ENCODE data around the gene PTPRJ.

PTPRJ gene

GRCh38 chr11:47969401-47969800 is 11.0 kb upstream of the PTPRJ start:
- DNase-seq: no peak

DNA sequence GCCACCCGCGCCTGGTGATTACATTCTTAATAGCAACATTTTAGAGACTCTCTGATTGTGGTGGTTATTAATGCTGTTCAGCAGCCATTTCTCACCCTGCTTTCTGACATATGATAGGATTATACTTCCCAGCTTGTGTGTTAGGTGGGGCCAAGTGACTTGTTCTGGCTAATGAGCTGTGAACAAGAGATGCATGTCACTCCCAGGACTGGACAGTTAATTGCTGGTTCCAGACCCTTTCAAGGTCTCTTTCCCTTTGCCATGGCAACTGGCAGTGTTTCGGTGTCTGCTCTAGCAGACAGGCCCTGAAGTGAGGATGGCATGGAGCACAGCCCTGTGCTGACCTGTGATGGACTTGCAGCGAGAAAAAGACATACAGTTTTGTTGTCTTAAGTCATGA is 8.9 kb upstream of the PTPRJ start:
- no peak for DNase-seq

GRCh38 chr11:47973173-47973572 is 7.2 kb upstream of the PTPRJ start:
- no peak for DNase-seq

DNA sequence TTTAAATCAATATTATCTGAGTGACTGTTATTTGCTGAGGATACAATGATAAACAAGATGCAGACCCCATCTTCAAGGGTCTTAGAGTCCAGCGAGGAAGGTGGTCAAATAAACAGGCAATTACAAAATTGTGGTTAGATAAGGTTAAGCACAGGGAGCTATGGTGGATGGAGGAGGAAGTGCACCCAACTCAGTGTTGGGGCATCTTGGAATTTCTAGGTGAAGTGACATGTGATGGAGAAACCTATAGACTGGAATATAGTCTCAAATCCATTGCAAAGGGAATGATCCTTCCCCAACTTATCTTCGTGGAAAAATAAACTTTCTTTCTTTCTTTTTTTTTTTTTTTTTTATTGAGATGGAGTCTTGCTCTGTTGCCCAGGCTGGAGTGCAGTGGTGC is 3.4 kb upstream of the PTPRJ start:
- no peak for DNase-seq

- no peak for DNase-seq
Observed at GRCh38 chr11:47977623-47978022, 2.7 kb upstream of the PTPRJ start.

DNA sequence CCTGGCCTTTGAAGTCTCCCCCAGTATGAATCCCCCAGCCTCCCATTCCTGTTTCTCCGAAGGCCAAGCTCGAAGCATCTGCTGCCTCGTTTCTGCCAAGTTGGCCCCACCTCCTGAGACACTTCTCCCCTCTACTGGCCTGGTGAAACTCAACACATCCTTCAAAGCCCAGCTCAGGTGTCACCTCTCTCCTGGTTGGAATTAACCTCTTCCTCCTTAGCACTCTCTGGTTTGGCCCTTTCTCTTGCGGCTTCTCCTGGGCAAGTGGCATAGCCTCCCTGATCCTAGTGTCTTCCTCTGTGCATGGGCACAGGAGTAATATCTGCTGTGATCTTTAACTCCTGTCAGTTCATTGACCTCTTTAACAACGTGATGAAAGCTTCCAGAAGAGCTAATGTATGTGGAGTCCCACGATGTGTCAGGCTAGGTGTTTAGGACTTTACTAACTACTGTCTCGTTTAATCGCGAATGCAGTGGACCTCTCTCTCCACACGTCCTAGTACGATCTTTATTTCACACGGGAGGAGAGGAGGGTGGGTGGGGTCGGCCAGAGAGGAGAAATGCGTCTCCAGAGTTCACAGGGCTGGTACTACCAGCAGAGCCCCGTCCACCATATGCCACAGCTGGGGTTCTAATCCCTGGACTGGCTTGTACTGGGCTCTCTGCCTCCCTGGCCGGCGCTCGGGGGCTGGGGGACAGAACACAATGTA is 826 bp upstream of the PTPRJ start:
- no peak for DNase-seq

GRCh38 chr11:47980907-47981621 is 705 bp downstream of the PTPRJ start:
- DNase-seq: peak; percentile 54

DNA sequence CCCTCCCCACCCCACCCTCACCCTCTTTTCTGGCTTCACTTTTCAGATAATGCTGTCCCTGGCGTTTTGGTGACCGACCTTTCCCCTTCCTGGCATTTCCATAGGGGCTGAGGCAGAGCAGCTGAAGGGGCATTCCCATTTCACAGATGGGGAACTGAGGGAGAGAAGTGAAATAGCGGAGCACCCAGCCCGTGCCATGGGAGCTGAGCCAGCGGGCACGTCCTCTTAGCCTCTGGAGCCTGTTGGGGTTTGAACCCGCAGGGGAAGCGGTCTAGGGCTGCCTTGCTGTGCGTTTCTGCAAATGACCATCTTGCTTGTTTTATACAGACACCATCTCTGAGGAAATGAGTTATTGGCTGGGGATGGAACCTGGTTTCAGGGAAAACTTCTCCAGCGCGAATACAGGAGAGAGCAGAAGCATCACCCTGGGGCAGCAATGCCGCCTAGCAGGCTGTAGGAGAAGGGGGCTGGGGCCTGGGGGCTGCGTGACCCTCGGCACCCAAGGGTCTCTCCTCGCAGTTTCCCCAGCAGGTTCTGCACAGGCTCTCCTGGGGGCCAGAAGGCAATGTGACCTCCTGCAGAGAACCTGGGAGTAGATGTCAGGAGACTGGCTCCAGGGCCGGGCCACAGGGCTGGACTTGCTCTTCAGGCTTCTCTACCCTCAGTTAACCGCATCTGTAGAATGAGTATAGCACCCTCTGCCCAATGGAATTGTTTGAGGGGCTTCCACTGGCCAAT is 1.5 kb downstream of the PTPRJ start:
- DNase-seq: peak; percentile 51

DNA sequence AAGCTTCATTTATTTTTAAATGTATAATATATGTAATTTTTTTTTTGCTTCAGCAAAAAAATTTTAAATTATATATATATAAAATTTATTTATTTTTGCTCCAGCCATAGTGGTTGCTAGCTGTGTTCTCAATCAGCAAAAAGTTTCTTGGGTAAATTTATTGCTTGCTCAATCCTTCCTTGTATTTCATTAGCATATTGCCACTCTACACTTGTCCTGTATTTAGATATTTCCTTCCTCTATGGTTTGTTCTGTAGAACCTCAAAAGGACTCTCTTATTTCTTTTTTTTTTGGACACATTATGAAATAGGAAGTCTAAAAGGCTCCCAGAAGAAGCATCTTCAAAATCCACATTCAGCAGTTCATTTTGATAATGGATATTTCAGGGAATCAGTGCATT is 2.3 kb downstream of the PTPRJ start:
- no peak for DNase-seq

DNA sequence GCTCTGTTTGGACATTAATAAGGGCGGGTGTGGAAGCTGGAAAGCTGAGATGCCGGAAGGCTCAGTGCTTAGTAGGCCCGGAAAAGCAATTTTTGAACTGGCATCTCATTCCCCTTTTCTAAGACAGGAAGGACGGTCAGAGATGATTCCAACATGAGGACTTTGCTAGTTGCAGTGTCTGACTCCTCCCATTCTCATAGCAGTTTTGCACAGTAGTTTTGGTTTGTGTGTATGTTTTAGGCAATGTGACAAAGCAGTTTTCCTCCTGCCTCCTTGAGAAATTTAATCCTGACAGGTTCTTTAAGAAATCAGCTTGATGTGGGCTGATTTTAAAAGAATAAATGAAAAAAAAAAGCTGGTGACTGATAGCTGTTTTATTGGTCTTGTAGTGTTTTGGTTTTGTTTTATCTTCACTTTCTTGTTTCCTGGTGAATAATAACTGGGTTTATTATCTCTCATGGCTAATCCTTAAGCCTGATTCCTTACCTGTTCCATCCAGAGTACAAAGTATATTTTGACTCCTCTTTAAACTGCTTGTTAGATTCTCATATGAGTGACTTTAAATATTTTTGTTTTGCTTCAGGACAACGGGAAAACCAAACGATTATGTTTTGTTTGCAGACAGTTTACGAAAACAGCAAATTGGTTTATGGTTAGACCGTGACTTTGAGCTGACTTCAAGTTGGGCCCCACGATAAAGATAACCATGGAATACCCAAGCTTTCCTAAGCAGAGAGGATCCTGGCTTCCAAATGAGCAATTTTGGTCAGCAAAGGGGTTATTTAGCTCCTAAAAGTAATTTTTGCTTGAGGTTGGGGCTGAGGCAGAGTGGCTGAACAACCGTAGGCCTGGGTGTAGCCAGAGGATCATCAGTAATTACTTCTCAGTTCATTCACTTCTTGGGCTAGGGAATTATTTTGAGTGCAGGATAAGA is 3.4 kb downstream of the PTPRJ start:
- no peak for DNase-seq

DNA sequence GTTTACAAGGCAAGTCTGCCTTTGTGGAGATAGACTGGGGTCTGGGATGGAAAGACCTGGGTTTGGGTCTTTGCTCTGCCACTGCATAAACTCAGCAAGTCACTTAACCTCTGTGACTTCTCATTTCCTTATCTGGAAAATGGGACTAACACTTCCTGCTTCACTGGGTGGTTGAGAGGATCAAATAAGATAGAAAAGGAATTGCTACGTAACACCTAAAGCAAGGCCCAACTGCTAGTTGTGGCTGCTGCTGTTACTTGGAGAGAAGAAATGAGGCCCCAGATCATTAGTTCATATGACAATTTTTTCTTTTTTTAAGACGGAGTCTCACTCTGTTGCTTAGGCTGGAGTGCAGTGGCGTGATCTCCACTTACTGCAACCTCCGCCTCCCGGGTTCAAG is 5.9 kb downstream of the PTPRJ start:
- DNase-seq: no peak

DNA sequence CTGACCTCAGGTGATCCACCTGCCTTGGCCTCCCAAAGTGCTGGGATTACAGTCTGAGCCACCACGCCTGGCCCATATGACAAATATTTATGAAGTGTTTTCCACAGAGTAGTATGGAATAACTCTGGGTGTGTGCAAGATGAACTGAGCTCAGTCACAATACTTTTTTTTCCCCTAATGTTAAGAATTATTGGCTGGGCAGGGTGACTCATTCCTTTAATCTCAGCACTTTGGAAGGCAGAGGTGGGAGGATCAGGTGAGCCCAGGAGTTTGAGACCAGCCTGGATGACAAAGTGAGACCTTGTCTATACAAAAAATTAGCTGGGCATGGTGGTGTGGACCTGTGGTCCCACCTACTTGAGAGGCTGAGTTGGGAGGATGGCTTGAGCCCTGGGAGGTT is 6.4 kb downstream of the PTPRJ start:
- no peak for DNase-seq

- no peak for DNase-seq
Observed at GRCh38 chr11:47987310-47987709, 7.0 kb downstream of the PTPRJ start.

DNA sequence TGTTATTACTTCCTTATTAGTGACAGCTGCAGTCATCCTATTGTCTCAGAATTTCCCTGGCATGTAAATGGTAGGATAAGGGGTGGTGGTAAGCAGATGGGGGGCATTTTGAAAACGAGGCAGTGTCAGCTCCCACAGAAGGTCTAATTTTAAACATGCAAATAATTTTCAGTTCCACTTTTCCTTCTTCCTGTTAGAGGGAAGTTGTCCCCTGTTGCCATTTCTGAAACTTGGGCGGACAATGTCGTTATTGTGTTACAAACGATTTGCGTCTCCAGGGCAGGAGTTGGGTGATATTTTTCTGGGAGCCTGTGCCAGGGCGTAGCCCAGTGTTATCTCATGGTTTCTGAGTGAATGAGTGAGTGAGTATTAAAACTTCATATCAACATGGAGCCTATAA is 7.4 kb downstream of the PTPRJ start:
- no peak for DNase-seq

- no peak for DNase-seq
Observed at GRCh38 chr11:47989779-47990178, 9.4 kb downstream of the PTPRJ start.

- no peak for DNase-seq
Observed at GRCh38 chr11:47991266-47991830, 11.0 kb downstream of the PTPRJ start.

- no peak for DNase-seq
Observed at GRCh38 chr11:47991894-47992293, 11.5 kb downstream of the PTPRJ start.

GRCh38 chr11:47992959-47993820 is 12.8 kb downstream of the PTPRJ start:
- no peak for DNase-seq

DNA sequence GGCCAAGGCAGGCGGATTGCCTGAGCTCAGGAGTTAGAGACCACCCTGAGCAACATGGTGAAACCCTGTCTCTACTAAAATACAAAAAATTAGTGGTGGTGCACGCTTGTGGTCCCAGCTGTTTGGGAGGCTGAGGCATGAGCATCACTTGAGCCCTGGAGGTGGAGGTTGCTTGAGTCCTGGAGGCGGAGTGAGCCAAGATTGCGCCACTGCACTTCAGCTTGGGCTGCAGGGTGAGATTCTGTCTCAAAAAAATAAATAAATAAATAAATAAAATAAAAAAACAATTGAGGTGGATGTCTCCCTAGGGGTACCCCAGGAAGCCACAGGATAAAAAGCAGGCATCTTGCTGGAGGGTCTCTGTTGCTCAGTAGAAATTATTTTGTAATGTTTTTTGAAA is 14.1 kb downstream of the PTPRJ start:
- DNase-seq: no peak

DNA sequence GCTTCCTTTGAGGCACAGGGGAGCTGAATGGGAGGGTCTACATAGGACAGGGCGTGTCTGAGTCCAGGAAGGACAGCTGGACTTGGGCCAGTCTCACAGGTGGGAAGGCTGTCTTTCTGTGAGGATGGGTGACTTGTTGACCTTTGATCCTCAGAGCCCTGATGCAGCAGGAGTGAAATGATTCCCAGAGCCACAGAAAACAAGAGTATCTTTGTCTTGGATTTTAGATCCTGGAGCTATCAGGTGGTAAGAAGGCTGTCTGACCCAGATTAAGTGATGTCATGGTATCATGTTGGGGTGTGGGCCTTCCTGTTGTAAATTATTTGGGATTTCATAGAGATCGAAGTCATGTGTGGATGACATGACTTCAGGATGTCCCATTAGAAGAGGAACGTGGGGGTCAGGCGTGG is 15.0 kb downstream of the PTPRJ start:
- DNase-seq: no peak
